ENCODE results near the gene KLK8.

KLK8 gene

GRCh38 chr19:51036519-51036918, 35.1 kb upstream of the KLK8 start:
- TF ChIP-seq FOXP2 (optimal IDR thresholded peaks at IDR 0.05; ENCODE audit: borderline replicate concordance, extremely low read depth, extremely low read length, insufficient read depth), result no peak
- TF ChIP-seq TAF1 (IDR thresholded peaks at IDR 0.05; ENCODE audit: borderline replicate concordance, insufficient read depth, low read length), result no peak
- TF ChIP-seq REST (IDR thresholded peaks at IDR 0.05; ENCODE audit: insufficient read depth in 1 of 2, low read depth in 2 of 2, low read length in 2 of 2), result no peak
- TF ChIP-seq SIN3A (IDR thresholded peaks at IDR 0.05; ENCODE audit: borderline replicate concordance, insufficient read depth, low read length), result no peak
- TF ChIP-seq POLR2AphosphoS5 (IDR thresholded peaks at IDR 0.05; ENCODE audit: low read depth, low read length), result no peak

GRCh38 chr19:51034704-51035103, 33.3 kb upstream of the KLK8 start, which contains the start of gene KLK12:
Gene KLK12, minus strand, starts transcription at chr19:51035002. Its CDS starts 381 bp downstream, at chr19:51034621.
- TF ChIP-seq TAF1 (IDR thresholded peaks at IDR 0.05; ENCODE audit: borderline replicate concordance, insufficient read depth, low read length) (no peak), SIN3A (IDR thresholded peaks at IDR 0.05; ENCODE audit: borderline replicate concordance, insufficient read depth, low read length) (no peak), REST (IDR thresholded peaks at IDR 0.05; ENCODE audit: insufficient read depth in 1 of 2, low read depth in 2 of 2, low read length in 2 of 2) (no peak), FOXP2 (optimal IDR thresholded peaks at IDR 0.05; ENCODE audit: borderline replicate concordance, extremely low read depth, extremely low read length, insufficient read depth) (no peak), POLR2AphosphoS5 (IDR thresholded peaks at IDR 0.05; ENCODE audit: low read depth, low read length) (no peak)

GRCh38 chr19:51031880-51032225, 30.4 kb upstream of the KLK8 start:
- no peak for TF ChIP-seq REST (IDR thresholded peaks at IDR 0.05; ENCODE audit: insufficient read depth in 1 of 2, low read depth in 2 of 2, low read length in 2 of 2)
- TF ChIP-seq TAF1 (IDR thresholded peaks at IDR 0.05; ENCODE audit: borderline replicate concordance, insufficient read depth, low read length), result no peak
- no peak for TF ChIP-seq POLR2AphosphoS5 (IDR thresholded peaks at IDR 0.05; ENCODE audit: low read depth, low read length)
- TF ChIP-seq SIN3A (IDR thresholded peaks at IDR 0.05; ENCODE audit: borderline replicate concordance, insufficient read depth, low read length), result no peak
- no peak for TF ChIP-seq FOXP2 (optimal IDR thresholded peaks at IDR 0.05; ENCODE audit: borderline replicate concordance, extremely low read depth, extremely low read length, insufficient read depth)

- TF ChIP-seq POLR2AphosphoS5 (IDR thresholded peaks at IDR 0.05; ENCODE audit: low read depth, low read length), result no peak
- no peak for TF ChIP-seq FOXP2 (optimal IDR thresholded peaks at IDR 0.05; ENCODE audit: borderline replicate concordance, extremely low read depth, extremely low read length, insufficient read depth)
Observed at GRCh38 chr19:51031220-51031879, 29.9 kb upstream of the KLK8 start.

GRCh38 chr19:51030631-51031030, 29.2 kb upstream of the KLK8 start:
- TF ChIP-seq FOXP2 (optimal IDR thresholded peaks at IDR 0.05; ENCODE audit: borderline replicate concordance, extremely low read depth, extremely low read length, insufficient read depth) (no peak), TAF1 (IDR thresholded peaks at IDR 0.05; ENCODE audit: borderline replicate concordance, insufficient read depth, low read length) (no peak), REST (IDR thresholded peaks at IDR 0.05; ENCODE audit: insufficient read depth in 1 of 2, low read depth in 2 of 2, low read length in 2 of 2) (no peak), POLR2AphosphoS5 (IDR thresholded peaks at IDR 0.05; ENCODE audit: low read depth, low read length) (no peak), SIN3A (IDR thresholded peaks at IDR 0.05; ENCODE audit: borderline replicate concordance, insufficient read depth, low read length) (no peak)
